PC-3 (cell line): ENCODE data around the gene MTCH1.
"Not testable (repeated sequence)": the region's sequence is repeated elsewhere in the genome, so short reads cannot be mapped to it uniquely, and the experiment has no call there.

Experiments used
- CTCF ChIP-seq: fragments of 300-600 bp; sonication (generic); conservative IDR thresholded peaks from 2 replicates; pipeline ENCODE4 v1.5.1; 2017; ENCODE audit warnings: antibody characterized with exemption, low read depth, mild to moderate bottlenecking, low read length
- EZH2 ChIP-seq: fragments of 300-600 bp; sonication (generic); IDR thresholded peaks from one replicate; pipeline ENCODE4 v1.6.1; 2017; ENCODE audit warnings: antibody characterized with exemption, mild to moderate bottlenecking, low read length; ENCODE audit not compliant: unreplicated experiment

DNA sequence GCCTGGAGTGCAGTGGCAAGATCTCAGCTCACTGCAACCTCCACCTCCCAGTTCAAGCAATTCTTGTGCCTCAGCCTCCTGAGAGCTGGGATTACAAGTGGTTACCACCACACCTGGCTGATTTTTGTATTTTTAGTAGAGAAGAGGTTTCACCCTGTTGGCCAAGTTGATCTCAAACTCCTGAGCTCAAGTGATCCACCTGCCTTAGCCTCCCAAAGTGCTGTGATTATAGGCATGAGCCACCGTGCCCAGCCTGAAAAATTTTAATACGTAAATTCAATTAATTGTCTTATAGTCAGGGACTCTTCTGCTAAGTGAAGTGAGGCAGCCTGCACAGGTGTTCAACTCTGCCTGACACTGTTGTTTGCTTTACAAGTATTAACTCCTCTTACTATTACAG, 4.4 kb upstream of the MTCH1 start:
- TF ChIP-seq CTCF, EZH2: not testable (repeated sequence)
